Cardiac muscle cell (in vitro differentiated cells and primary cell): ENCODE measurements around the gene IGBP1. TPM values are rescaled to one million over a fixed set of nuclear protein-coding genes. Genes with fewer than 3 reads are reported as not detected.

Source experiments
- DNase-seq, 2 donors: peaks; one replicate each; pipeline versions ENCODE4 v3.0.0 to v3.0.0-alpha.2; 2010 to 2017; ENCODE audit warnings: low read depth in 1 of 2, low spot score in 1 of 2
- H3K27ac ChIP-seq: fragments of 200-600 bp; sonication (generic); 2 replicates; pipeline ENCODE4 v1.5.1; 2016
- H3K27me3 ChIP-seq: fragments of 200-600 bp; sonication (generic); 2 replicates; pipeline ENCODE4 v1.6.0; 2016; ENCODE audit warnings: control low read depth
- H3K36me3 ChIP-seq: fragments of 200-600 bp; sonication (generic); 2 replicates; pipeline ENCODE4 v1.5.1; 2016; ENCODE audit warnings: control low read depth
- H3K4me1 ChIP-seq: fragments of 200-600 bp; sonication (generic); 2 replicates; pipeline ENCODE4 v1.8.1; 2017; ENCODE audit warnings: low read depth, mild to moderate bottlenecking, mixed run types
- H3K4me3 ChIP-seq: fragments of 200-600 bp; sonication (generic); 2 replicates; pipeline ENCODE4 v1.5.1; 2016; ENCODE audit warnings: mild to moderate bottlenecking
- H3K9me3 ChIP-seq: fragments of 200-600 bp; sonication (generic); 2 replicates; pipeline ENCODE4 v1.5.1; 2017; ENCODE audit warnings: low read depth, mild to moderate bottlenecking, control low read depth
- CTCF ChIP-seq: IDR thresholded peaks from 2 replicates; pipeline ENCODE4 v1.5.1; 2012; ENCODE audit warnings: low read depth, mild to moderate bottlenecking, low read length
- polyA plus RNA-seq: library from polyadenylated mRNA; unstranded; fragments of >200 nt; fragmentation: Nextera tagmentation; extraction: Ambion mirVana; gene quantifications from 2 replicates; pipeline ENCODE4 v1.2.1, GENCODE V29; 2016
- total RNA-seq: library from RNA; depleted of rRNA; stranded (reverse); fragments of >200 nt; gene quantifications from 2 replicates; pipeline ENCODE4 v1.2.3, GENCODE V29; 2016

The IGBP1 gene
- total and polyA plus RNA-seq, 2 experiments from 2014 or later: 27.6 to 78.5 TPM

DNA sequence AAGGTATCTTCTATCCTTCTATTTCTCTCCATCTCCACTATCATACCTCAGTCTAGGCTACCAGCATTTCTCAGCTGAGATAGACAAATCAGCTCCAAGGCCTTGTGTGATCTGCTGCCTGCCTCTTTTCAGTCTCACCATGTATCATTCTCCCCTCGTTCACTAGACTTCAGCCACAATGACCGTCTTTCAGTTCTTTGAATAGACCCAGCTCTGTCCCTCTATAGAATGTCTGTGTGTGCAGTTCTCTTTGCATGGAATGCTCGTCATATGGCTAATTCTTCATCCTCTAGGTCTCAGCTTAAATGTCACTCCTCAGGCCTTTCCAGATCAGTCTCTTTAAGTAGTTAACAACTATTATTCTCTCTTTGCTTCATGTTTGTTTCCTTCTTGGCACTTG is 6.5 kb downstream of the IGBP1 start:
- no peak for TF ChIP-seq CTCF
- no peak for DNase-seq

GRCh38 chrX:70141373-70141772 is 8.1 kb downstream of the IGBP1 start:
- H3K4me1 ChIP-seq: no peaks in the 10 kb centered on the region
- H3K4me3 ChIP-seq: no peak overlapping the region
- no peaks in the 10 kb centered on the region for H3K27me3 ChIP-seq
- TF ChIP-seq CTCF: no peak
- H3K9me3 ChIP-seq: no peaks in the 10 kb centered on the region
- no peak for DNase-seq
- H3K27ac ChIP-seq: no peak overlapping the region
- H3K36me3 ChIP-seq: no peaks in the 10 kb centered on the region

More for the DNA sequence above, 6.5 kb downstream of the IGBP1 start:
- no peak overlapping the region for H3K27ac ChIP-seq
- H3K4me3 ChIP-seq: no peak overlapping the region
- H3K4me1 ChIP-seq: no peaks in the 10 kb centered on the region
- peaks cover 5% of the 10 kb centered on the region for H3K36me3 ChIP-seq
- no peaks in the 10 kb centered on the region for H3K9me3 ChIP-seq
- H3K27me3 ChIP-seq: no peaks in the 10 kb centered on the region

- Histone ChIP-seq H3K27ac (peak overlapping the region; percentile 66), H3K4me3 (no peak overlapping the region), H3K36me3 (no peaks in the 10 kb centered on the region), H3K4me1 (no peaks in the 10 kb centered on the region), H3K9me3 (no peaks in the 10 kb centered on the region), H3K27me3 (no peaks in the 10 kb centered on the region)
- no peak for TF ChIP-seq CTCF
- peak in 1 of 2 donors; percentile 67 for DNase-seq
These were observed 33.6 kb downstream of the IGBP1 start for GRCh38 chrX:70166601-70167590.

GRCh38 chrX:70168238-70169188 is 35.3 kb downstream of the IGBP1 start:
- Histone ChIP-seq H3K36me3 (no peaks in the 10 kb centered on the region), H3K27me3 (no peaks in the 10 kb centered on the region), H3K4me3 (no peak overlapping the region), H3K27ac (peak overlapping the region; percentile 66), H3K9me3 (no peaks in the 10 kb centered on the region), H3K4me1 (no peaks in the 10 kb centered on the region)
- no peak for TF ChIP-seq CTCF
- peak; percentile 10 to 75 for DNase-seq

GRCh38 chrX:70169281-70169680 is 36.0 kb downstream of the IGBP1 start:
- Histone ChIP-seq H3K27ac (peak overlapping the region; percentile 66), H3K27me3 (no peaks in the 10 kb centered on the region), H3K4me1 (no peaks in the 10 kb centered on the region), H3K36me3 (no peaks in the 10 kb centered on the region), H3K4me3 (no peak overlapping the region), H3K9me3 (no peaks in the 10 kb centered on the region)
- no peak for TF ChIP-seq CTCF
- DNase-seq: no peak
